Dendritic cell treated with granulocyte-macrophage colony-stimulating factor and Interleukin-4, amounts not matched to agents 40 ng/mL and 50 ng/mL, for 4 days (primary cell): Measurements from ENCODE around the gene KCNT1.

Experiments used
- H3K27ac Mint-ChIP-seq: one replicate; pipeline ENCODE4 v1.8.0; 2022; ENCODE audit warnings: mild to moderate bottlenecking, mixed read lengths
- H3K27me3 Mint-ChIP-seq: one replicate; pipeline ENCODE4 v1.8.0; 2022; ENCODE audit warnings: mild to moderate bottlenecking, mixed read lengths
- H3K36me3 Mint-ChIP-seq: one replicate; pipeline ENCODE4 v1.8.0; 2022; ENCODE audit warnings: low read depth, mixed read lengths
- H3K4me1 Mint-ChIP-seq: one replicate; pipeline ENCODE4 v1.8.0; 2022; ENCODE audit warnings: low read depth, mixed read lengths
- H3K4me3 Mint-ChIP-seq: one replicate; pipeline ENCODE4 v1.8.0; 2022; ENCODE audit warnings: mild to moderate bottlenecking, moderate library complexity, mixed read lengths
- H3K9me3 Mint-ChIP-seq: one replicate; pipeline ENCODE4 v1.8.0; 2022; ENCODE audit warnings: mixed read lengths
- intact Hi-C: fragments of 100-400 bp; cut with micrococcal nuclease; formaldehyde crosslinking; loops from one replicate; pipeline ENCODE4 v1.15.0; 2022

Gene KCNT1

DNA sequence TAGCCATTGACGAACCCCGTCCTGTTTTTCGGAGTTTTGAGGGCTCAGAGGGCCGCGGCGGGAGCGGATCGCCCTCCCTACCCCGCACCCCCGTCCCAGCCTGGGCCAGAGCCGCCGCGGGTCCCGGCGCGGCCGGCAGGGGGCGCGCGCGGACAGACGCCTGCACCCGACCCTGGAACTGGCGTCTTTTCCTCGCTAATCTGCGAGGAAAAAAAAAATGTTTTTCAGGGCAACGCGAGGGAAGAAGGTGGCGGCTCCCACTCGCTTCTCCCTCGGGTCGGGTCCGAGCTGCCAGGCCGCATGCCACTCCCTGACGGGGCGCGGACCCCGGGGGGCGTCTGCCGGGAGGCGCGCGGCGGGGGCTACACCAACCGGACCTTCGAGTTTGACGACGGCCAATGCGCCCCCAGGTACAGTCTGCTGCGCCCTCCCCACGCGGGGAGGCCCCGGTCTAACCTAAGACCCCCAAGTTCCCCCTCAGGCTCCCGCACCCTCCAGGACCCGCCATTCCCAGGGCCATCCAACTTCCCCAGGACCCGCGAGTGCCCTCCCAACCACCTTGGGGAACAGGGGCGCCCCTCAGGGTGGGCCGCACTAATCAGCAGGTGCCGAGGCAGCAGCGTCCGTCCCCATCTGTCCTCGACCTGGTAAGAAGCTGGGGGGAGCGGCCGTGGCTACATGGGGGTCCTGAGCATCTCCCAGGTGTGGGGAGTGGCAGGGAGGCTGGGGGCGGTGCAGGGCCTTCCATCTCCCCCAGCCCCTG, at the start of gene KCNT1:
Gene KCNT1 (plus strand): TSS at position 227 of the 763 bp plus-strand sequence. CDS start 74 bp downstream, at position 301.
- no peak within 1 kb of the TSS for H3K27ac Mint-ChIP-seq
- no peaks in the 10 kb centered on the region for H3K4me1 Mint-ChIP-seq
- H3K36me3 Mint-ChIP-seq: no peaks in the 10 kb centered on the region
- peaks cover 15% of the 10 kb centered on the region for H3K27me3 Mint-ChIP-seq
- intact Hi-C loops: no loop called here
- H3K9me3 Mint-ChIP-seq: no peaks in the 10 kb centered on the region
- no peak within 1 kb of the TSS for H3K4me3 Mint-ChIP-seq

- Mint-ChIP-seq H3K4me1 (no peaks in the 10 kb centered on the region), H3K36me3 (no peaks in the 10 kb centered on the region), H3K27me3 (peaks cover 4% of the 10 kb centered on the region), H3K4me3 (no peak overlapping the region), H3K27ac (no peak overlapping the region), H3K9me3 (peaks cover 25% of the 10 kb centered on the region)
- intact Hi-C loops: no loop called here
These were observed 46.7 kb upstream of the KCNT1 start for GRCh38 chr9:135655317-135655716.

DNA sequence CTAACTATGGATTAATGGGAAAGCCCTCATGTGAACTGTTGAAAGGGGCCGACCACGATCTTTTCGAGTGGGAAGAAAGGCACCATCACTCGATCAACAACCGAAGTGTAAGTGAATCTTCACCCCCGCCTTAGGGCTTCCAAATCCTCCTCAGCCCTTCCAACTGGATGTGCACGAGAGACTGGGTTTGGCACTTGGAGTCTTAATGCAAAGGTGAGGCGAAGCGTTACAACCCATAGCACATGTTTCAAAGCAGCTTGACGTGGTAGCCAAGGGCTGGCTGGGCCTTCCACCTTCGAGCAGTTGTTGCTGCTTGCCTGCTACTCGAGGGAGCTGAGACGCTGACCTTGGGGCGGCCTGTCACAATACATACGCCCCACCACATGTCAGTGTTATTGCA, 44.6 kb upstream of the KCNT1 start:
- Mint-ChIP-seq H3K4me3 (no peak overlapping the region), H3K27me3 (peaks cover 4% of the 10 kb centered on the region), H3K27ac (no peak overlapping the region), H3K36me3 (no peaks in the 10 kb centered on the region), H3K9me3 (peaks cover 8% of the 10 kb centered on the region), H3K4me1 (no peaks in the 10 kb centered on the region)
- intact Hi-C loops: no loop called here

- Mint-ChIP-seq H3K9me3 (no peaks in the 10 kb centered on the region), H3K36me3 (no peaks in the 10 kb centered on the region)
- intact Hi-C loops: no loop called here
These were observed 42.7 kb upstream of the KCNT1 start for GRCh38 chr9:135659252-135659651.

DNA sequence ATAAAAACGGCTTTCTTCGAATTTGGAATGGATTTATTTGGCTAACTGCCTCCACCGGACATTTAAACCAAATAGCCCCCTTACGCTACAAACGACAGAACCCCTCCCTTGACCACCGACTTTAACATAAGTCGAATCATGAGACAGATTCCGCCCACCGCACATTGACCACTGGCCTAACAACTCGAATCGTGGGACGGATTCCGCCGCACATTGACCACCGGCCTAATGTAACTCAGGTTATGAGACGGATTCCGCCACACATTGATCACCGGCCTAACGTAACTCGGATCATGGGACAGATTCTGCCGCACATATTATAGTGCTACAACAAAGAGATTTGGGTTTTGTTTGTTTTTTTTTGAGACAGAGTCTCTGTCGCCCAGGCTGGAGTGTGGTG, 41.6 kb upstream of the KCNT1 start:
- intact Hi-C loops: no loop called here
- H3K9me3 Mint-ChIP-seq: no peaks in the 10 kb centered on the region
- no peaks in the 10 kb centered on the region for H3K4me1 Mint-ChIP-seq
- no peaks in the 10 kb centered on the region for H3K36me3 Mint-ChIP-seq
- H3K27ac Mint-ChIP-seq: no peak overlapping the region
- no peaks in the 10 kb centered on the region for H3K27me3 Mint-ChIP-seq
- no peak overlapping the region for H3K4me3 Mint-ChIP-seq

More at GRCh38 chr9:135659252-135659651, 42.7 kb upstream of the KCNT1 start:
- H3K4me1 Mint-ChIP-seq: no peaks in the 10 kb centered on the region
- no peak overlapping the region for H3K4me3 Mint-ChIP-seq
- H3K27ac Mint-ChIP-seq: no peak overlapping the region
- H3K27me3 Mint-ChIP-seq: peaks cover 3% of the 10 kb centered on the region

DNA sequence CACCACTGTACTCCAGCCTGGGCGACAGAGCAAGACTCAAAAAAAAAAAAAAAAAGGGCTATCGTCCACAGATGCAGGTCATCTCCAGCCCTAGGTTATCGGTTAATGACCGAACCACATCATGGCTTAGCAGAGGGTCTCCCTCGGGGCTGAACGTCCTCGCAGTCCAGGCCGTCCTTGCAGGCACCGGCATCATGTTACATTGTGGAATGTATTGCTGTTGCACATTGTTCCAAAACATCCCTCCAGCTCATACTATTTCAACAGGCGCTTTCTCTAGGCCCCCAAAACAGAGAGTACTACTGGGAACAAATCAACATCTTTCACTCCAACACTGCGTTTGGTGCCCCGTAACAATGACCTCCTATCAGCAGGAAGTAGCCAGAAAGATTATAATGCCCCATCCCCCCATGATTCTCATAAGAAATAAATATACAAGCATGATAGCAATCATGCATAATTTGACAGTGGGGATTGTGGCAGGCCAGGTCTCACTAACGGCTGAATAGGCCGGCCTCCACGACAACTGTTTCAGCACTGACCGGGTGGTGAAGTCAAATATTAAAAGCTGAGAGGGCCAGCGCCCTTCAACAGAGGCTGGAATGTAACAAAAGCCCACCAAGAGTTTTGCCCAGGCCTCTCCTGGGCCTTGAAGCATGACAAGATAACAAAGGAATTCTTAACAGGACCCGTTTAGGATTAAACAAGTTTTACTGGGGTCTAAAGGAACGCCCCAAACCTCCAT, 40.0 kb upstream of the KCNT1 start:
- Mint-ChIP-seq H3K9me3 (no peaks in the 10 kb centered on the region), H3K27ac (no peak overlapping the region), H3K27me3 (no peaks in the 10 kb centered on the region), H3K36me3 (no peaks in the 10 kb centered on the region), H3K4me1 (no peaks in the 10 kb centered on the region), H3K4me3 (no peak overlapping the region)
- intact Hi-C loops: no loop called here

- Mint-ChIP-seq H3K27me3 (no peaks in the 10 kb centered on the region), H3K4me1 (no peaks in the 10 kb centered on the region), H3K4me3 (no peak within 1 kb of the TSS), H3K27ac (no peak within 1 kb of the TSS), H3K9me3 (no peaks in the 10 kb centered on the region), H3K36me3 (no peaks in the 10 kb centered on the region)
- intact Hi-C loops: no loop called here
These were observed 39.1 kb upstream of the KCNT1 start, which contains the start of gene LCN9 for GRCh38 chr9:135662758-135663450. LCN9 (plus strand) TSS chr9:135663309; CDS start chr9:135663322, 13 bp downstream.

DNA sequence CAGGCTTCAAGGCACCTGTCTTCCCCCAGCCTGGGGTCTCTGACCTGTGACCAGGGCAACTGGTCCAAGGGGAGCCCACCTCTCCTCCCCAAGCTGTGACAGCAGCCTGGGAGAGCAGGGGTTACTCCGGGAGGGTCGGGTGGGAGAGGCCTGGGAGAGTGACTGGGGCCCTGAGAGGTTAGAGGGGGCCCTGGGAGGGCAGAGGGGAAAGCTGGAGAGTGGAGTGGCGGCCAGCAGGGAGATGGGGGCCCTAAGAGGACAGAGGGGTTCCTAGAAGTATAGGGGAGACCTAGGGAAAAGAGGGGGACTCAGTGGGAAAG, 38.6 kb upstream of the KCNT1 start:
- no peak overlapping the region for H3K27ac Mint-ChIP-seq
- intact Hi-C loops: no loop called here
- H3K27me3 Mint-ChIP-seq: no peaks in the 10 kb centered on the region
- no peaks in the 10 kb centered on the region for H3K4me1 Mint-ChIP-seq
- H3K4me3 Mint-ChIP-seq: no peak overlapping the region
- no peaks in the 10 kb centered on the region for H3K9me3 Mint-ChIP-seq
- H3K36me3 Mint-ChIP-seq: no peaks in the 10 kb centered on the region

- H3K27ac Mint-ChIP-seq: no peak overlapping the region
- intact Hi-C loops: no loop called here
- no peaks in the 10 kb centered on the region for H3K36me3 Mint-ChIP-seq
- H3K4me3 Mint-ChIP-seq: no peak overlapping the region
- H3K9me3 Mint-ChIP-seq: no peaks in the 10 kb centered on the region
- H3K4me1 Mint-ChIP-seq: no peaks in the 10 kb centered on the region
- no peaks in the 10 kb centered on the region for H3K27me3 Mint-ChIP-seq
These were observed 38.1 kb upstream of the KCNT1 start for GRCh38 chr9:135663857-135664256.

DNA sequence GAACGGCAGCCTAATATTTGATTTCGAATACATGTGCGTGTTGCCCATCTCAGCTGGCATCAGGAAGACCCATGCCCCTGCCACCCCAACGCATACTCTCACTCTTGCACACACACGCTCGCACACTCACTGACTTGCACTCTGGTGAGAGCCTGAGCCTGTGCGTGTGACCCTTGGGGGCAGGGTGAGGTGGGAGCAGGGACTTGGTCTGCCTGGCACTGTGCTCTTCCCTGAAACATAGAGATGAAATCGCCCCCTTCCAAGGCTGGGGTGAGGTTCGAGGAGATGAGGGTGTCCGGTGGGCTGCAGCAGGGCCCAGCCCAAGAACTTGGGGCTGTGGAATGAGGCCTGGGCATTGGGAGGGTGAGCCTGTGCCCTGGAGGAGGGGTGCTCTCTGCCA, 37.7 kb upstream of the KCNT1 start:
- intact Hi-C loops: no loop called here
- H3K9me3 Mint-ChIP-seq: no peaks in the 10 kb centered on the region
- no peaks in the 10 kb centered on the region for H3K4me1 Mint-ChIP-seq
- no peaks in the 10 kb centered on the region for H3K36me3 Mint-ChIP-seq
- H3K27me3 Mint-ChIP-seq: no peaks in the 10 kb centered on the region
- no peak overlapping the region for H3K27ac Mint-ChIP-seq
- no peak overlapping the region for H3K4me3 Mint-ChIP-seq

DNA sequence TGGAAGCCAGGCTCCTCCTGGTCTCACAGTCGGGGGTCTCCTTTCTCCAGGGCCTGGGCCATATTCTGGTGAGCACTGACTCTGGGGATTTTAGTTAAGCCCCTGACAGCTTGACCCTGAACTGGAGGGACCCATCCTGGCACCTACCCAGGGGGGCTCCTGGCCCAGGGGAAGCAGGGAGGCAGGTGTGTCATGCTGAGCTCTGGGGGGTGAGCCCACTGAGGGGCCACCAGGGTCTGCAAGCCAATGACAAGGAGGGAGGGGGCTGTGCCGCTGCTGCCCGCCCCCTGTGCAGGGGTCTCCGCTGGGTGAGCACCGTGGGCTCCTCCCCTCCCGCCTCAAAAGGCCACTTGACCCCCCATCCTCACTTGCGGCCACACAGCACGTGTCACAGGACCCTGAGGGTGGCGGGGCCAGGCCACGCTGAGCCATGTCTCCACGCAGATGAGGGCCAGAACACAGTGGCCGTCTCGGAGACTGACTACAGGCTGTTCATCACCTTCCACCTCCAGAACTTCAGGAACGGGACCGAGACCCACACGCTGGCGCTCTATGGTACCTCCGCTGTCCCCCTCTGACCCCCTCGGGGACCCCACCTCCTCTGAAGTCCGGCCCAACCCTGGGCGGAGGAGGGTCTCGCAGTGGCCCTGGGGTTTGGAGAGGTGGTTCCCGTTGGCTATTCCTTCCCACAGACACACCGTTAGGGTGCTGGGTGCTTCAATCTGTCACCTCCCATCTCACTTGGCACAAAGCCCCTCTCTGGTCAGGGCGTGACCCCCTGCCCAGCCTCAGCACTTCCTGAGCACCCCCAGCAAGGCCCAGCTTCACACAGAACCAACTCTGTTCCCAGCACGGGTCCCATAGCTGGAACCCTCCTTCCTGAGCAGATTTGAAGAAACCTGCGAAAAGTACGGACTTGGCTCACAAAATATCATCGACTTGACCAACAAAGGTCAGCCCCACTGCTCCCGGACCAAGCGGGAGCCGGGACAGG, 36.9 kb upstream of the KCNT1 start:
- no peaks in the 10 kb centered on the region for H3K27me3 Mint-ChIP-seq
- H3K4me3 Mint-ChIP-seq: no peak overlapping the region
- no peaks in the 10 kb centered on the region for H3K36me3 Mint-ChIP-seq
- intact Hi-C loops: no loop called here
- H3K9me3 Mint-ChIP-seq: no peaks in the 10 kb centered on the region
- no peak overlapping the region for H3K27ac Mint-ChIP-seq
- no peaks in the 10 kb centered on the region for H3K4me1 Mint-ChIP-seq

- Mint-ChIP-seq H3K36me3 (no peaks in the 10 kb centered on the region), H3K27me3 (no peaks in the 10 kb centered on the region), H3K9me3 (no peaks in the 10 kb centered on the region), H3K4me1 (no peaks in the 10 kb centered on the region), H3K27ac (no peak overlapping the region), H3K4me3 (no peak overlapping the region)
- intact Hi-C loops: no loop called here
These were observed 36.2 kb upstream of the KCNT1 start for GRCh38 chr9:135665795-135666189.
